NCI-H82 treated with DMSO at 0.1 percent for 48 hours (cell line): Measurements from ENCODE around the gene ZMIZ1.

Experiments used
- DNase-seq: peaks from one replicate; lab custom pipeline; 2025; ENCODE audit not compliant: unreplicated experiment; lab: John Stamatoyannopoulos, UW

ZMIZ1 gene

GRCh38 chr10:79349766-79350406 is 281.1 kb downstream of the ZMIZ1 start:
- no peak for DNase-seq

DNA sequence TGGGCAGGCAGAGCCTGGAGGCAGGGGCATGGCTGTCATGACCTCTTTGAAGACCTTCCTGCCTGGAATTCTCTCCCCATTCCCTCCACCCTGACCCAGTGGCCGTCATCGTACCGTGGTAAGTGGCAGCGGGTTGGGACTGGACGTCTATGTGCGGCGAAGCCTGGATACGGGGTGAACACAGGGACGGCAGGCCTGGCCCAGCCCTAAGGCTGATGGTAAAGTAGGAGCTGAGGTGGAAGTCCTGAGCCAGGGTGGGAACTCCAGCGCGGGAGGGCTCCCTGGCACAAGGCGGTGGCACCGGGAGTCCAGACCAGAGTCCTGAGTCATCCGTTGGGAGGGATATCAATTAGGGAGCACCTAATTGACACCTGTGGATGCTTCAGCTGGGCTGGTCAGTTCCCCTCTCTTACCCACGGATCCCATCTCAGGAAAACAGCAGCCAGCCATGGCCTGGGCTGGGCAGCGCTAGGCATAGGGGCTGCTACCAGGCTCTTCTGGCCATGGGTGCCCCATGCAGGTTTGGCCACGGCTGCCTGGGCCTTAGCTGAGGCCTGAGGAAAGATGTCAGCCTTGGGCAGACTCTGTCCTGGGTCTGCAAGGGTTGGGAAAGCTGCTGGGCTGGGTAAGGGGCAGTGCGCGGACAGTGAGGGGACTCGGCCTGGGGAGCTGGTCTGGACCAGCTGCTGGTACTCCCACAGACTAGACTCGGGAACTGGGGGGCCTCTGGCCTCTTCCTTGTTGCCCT is 281.8 kb downstream of the ZMIZ1 start:
- DNase-seq: no peak

DNA sequence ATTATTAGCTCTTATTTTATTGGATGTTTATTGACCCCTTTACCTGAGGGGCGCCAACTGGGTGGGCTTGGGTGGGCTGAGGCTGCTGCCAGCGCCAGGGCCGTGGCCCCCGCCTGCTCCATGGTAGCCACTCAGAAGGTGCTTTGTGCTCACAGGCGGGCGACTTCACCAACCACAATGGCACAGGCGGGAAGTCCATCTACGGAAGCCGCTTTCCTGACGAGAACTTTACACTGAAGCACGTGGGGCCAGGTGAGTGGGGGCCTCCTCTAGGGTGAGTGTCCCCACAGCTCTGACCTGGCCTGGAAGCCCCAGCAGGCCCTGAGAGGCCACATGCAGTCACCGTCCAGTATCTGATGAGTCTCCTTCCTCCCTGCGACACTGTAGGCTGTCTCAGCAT is 282.6 kb downstream of the ZMIZ1 start:
- DNase-seq: no peak

- DNase-seq: no peak
Measured at GRCh38 chr10:79352035-79352877, 283.5 kb downstream of the ZMIZ1 start.

GRCh38 chr10:79353000-79353406 is 284.2 kb downstream of the ZMIZ1 start:
- DNase-seq: no peak

DNA sequence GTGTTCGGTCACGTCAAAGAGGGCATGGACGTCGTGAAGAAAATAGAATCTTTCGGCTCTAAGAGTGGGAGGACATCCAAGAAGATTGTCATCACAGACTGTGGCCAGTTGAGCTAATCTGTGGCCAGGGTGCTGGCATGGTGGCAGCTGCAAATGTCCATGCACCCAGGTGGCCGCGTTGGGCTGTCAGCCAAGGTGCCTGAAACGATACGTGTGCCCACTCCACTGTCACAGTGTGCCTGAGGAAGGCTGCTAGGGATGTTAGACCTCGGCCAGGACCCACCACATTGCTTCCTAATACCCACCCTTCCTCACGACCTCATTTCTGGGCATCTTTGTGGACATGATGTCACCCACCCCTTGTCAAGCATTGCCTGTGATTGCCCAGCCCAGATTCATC is 285.0 kb downstream of the ZMIZ1 start:
- DNase-seq: no peak

GRCh38 chr10:79354141-79354540 is 285.4 kb downstream of the ZMIZ1 start:
- no peak for DNase-seq

GRCh38 chr10:79354615-79355014 is 285.8 kb downstream of the ZMIZ1 start:
- DNase-seq: no peak

DNA sequence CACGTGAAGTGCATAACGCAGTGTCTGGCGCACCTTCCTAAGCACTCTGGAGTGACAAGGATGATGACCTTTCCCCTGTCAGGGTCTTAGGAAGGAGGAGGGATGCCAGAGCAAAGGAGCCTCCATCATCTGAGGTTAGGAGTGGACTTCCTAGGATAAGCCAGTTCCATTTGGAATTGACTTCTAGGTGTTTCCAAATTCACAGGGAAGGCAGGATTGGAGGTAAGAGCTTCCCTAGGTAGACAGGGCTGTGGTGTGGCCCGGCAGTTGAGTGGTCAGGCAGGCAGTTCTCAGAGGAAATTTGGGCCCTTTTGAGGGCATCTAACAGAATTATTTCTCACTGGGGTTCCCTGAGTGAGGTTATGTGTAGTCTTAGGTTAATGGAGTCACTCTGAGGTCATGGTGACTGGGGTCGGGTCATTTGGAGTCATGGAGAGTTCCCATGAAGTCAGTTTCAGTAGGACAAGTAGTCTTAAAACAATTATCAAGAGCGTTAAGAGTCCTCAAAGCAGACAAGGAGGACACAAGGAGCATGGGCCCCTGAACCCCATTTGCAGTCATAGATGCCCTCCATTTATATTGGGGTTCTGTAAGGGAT is 286.8 kb downstream of the ZMIZ1 start:
- no peak for DNase-seq

- no peak for DNase-seq
Measured at GRCh38 chr10:79356104-79356503, 287.3 kb downstream of the ZMIZ1 start.

DNA sequence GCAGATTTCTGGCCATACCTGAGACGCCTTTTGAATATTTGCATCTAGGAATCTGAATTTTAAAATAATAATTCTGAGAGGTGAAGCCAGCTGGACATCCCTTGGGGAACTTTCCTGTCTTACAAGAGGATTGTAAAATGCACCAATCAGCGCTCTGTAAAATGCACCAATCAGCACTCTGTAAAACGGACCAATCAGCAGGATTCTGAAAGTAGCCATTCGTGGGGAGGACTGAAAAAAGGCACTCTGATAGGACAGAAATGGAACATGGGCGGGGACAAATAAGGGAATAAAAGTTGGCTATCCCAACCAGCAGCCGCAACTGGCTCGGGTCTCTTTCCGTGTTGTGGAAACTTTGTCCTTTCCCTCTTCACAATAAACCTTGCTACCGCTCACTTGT is 288.4 kb downstream of the ZMIZ1 start:
- DNase-seq: no peak

GRCh38 chr10:79358811-79359210 is 290.0 kb downstream of the ZMIZ1 start:
- DNase-seq: no peak

GRCh38 chr10:79359816-79360498 is 291.2 kb downstream of the ZMIZ1 start:
- DNase-seq: no peak

- no peak for DNase-seq
Measured at GRCh38 chr10:79360499-79361342, 292.0 kb downstream of the ZMIZ1 start.

DNA sequence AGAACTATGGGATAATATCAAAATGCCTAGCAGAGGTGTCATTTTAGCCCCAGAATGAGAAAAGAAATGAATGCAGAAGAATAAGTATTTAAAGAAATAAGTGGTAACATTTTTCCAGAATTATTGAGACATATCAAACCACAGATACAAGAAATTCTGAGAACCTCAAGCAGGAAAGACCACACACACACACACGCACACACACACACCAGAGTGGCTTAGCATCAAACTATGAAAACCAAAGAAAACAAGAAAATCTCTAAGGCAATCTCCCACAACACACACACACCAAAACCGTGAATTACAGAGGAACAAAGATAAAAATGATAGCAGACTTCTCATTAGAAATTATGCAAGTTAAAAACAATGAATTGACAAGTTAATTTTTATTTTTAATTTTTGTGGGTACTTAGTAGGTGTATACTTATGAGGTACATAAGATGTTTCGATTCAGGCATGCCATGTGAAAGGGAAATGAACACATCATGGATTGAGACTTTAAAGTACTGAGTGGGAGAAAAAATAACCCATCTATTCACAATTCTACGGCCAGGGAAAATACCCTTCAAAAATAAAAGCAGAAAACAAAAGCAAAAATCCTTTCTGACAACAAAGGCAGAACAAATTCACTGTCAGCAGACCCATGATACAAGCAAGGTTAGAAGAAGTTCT is 293.1 kb downstream of the ZMIZ1 start:
- no peak for DNase-seq
